ENCODE measurements around the gene DSCAML1.

Gene DSCAML1

GRCh38 chr11:117610901-117611300 lies 186.1 kb downstream of the DSCAML1 start:
- DNase-seq (ENCODE audit: low spot score): no peak

DNA sequence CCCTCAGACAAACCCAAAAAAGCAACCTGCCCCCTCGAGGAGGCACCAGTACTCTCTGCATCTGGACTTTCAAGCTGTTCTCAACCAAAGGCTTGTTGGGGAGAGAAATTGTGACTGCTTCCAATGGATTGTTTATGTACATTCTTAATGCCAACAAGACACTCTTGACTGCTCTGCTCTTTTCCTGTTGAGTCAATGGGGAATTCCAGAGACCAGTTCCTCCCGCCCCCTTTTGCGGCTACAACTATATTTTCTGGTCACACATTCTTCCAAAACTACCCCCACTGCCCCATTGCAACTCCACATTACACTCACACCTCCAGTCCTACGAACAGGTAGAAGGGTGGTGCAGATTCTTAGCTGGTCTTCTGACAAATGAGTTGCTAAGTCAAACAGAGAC lies 187.0 kb downstream of the DSCAML1 start:
- no peak for DNase-seq (ENCODE audit: low spot score)

DNA sequence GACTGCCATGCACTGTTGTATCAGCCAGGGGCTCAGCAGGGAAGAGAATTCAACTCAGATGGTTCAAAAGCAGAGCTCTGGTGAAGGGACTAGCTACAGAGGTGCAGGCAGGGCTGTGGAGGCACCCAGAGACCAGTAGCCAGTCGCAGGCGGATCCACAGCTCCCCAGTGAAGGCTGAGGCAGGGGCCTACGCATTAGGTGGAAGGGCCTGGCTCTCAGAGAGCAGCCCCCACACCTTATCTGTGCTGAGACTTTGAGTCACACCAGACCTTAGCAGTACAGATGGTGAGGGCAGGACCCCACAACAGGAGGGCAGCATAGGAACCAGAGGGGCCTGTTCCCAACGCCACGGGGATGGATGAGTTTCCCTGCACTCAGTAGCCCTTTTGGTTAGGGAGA lies 189.6 kb downstream of the DSCAML1 start:
- no peak for DNase-seq (ENCODE audit: low spot score)

DNA sequence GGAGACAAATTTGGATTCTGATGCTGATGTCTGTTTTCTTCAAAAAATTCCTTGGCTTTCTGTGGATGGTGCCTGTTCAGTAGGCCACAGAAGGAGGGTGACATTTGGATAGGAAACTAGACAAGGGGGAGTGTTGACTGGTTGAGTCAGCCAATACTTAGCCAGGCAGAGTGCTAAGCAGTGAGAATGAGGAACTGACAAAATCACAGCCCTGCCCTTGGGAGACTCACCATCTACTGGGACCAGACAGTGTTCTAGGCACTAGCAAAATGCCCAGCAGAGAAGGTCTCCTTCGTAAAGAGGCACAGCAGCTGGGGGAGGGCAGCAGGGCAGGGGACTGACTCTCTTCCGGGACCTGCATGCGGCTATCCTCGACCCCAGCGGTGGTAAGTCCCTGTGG lies 190.2 kb downstream of the DSCAML1 start:
- no peak for DNase-seq (ENCODE audit: low spot score)

DNA sequence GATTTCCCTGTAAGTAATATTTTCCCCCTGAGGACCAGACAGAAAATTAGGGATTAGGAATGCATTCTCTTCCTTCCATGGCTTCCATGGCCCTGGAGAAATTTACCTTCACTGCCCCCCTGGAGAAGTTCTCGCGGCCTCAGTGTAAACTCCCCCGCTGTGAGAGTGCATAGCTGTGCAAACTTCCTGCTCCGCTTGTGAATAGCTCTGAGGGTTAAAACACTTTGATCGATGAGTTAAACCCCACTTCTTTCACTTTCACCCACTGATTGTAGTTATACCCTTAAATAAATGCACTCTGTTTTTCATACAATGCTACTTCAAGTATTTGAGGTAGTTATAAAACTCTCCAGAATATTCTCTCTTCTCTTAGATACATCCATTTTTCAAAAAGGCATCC lies 190.8 kb downstream of the DSCAML1 start:
- no peak for DNase-seq (ENCODE audit: low spot score)

- DNase-seq (ENCODE audit: low spot score): no peak
These were observed 191.7 kb downstream of the DSCAML1 start for GRCh38 chr11:117605331-117605730.

DNA sequence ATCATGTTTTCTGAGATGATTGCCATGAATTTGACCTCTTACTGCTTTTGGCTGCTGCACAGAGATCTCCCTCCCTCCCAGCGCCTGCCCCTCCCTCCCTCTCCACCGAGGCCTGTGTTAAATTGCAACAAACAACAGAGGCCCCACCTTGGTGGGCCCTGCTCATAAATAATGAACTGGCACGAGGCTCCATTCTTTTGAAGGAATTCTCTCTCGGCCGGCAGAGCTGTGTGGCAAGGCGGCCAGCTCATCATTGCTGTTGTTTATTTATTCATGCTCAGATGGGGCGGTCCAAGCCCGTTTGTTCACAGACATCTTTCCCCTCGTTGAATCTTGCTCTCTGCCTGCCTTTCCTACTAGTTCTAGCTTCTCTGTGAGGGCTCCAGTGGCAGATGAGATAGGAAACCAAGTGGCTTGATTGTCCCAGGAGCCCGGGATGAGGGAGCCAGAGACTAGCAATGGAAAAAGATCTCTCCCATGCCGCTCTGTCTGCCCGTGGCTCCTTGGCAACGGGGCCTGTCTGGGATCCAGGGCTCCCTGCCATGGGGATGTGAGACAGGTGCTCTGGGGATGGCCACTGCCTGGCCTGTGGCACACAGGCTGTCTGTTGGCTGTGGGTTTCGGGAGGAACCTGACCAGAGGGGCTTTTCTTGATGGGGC lies 192.6 kb downstream of the DSCAML1 start:
- DNase-seq (ENCODE audit: low spot score): no peak

- DNase-seq (ENCODE audit: low spot score): no peak
These were observed 193.1 kb downstream of the DSCAML1 start for GRCh38 chr11:117603932-117604331.

- DNase-seq (ENCODE audit: low spot score): no peak
These were observed 195.9 kb downstream of the DSCAML1 start for GRCh38 chr11:117601006-117601708.

DNA sequence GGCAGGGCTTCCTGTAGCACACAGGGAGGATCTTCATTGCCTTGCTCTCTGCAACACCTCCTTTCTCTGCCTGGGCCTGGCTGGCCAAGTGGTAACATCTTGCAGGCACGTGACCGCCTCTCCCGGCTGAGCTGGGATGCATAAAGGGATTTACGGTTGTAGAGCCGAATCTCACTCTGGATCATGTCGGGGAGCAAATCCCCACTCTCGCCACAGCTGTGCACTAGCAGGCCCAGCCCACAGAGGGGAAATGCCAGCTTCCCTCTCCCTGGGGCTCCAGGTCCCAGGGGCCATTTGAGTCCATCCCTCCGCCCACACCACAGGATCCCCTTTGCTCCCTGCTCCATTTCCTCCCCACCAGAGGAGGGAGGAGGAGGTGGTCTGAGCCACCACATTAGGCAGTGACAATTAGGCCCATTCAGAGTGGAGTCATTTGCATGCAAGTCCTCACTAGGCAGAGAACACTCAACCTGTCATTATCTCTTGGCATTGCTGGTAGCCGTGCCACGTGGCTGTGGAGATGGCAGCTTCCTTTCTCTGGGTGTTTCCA lies 196.7 kb downstream of the DSCAML1 start:
- no peak for DNase-seq (ENCODE audit: low spot score)

GRCh38 chr11:117597071-117597470 lies 199.9 kb downstream of the DSCAML1 start:
- DNase-seq (ENCODE audit: low spot score): peak; percentile 37

GRCh38 chr11:117595440-117595839 lies 201.6 kb downstream of the DSCAML1 start:
- no peak for DNase-seq (ENCODE audit: low spot score)

- no peak for DNase-seq (ENCODE audit: low spot score)
These were observed 202.3 kb downstream of the DSCAML1 start for GRCh38 chr11:117594721-117595120.

DNA sequence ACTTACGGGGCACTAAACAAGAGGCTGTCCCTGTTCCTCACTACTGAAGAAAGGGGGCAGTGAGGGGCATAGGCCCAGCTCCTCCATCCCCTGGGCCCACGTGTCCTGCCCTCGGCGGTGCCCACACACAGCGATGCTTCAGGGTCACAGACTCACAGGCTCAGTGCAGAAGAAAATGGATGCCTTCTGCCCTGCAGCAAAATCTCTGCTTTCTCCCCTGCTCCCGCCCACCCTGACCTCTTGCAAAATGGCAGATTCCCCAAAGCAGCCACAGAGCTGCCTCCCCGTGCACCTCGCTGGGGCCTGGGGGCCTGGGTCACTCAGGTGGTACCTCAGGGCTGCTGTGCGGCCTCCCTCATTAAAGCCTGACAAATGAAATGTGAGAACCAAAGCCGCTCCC lies 204.0 kb downstream of the DSCAML1 start:
- DNase-seq (ENCODE audit: low spot score): no peak

DNA sequence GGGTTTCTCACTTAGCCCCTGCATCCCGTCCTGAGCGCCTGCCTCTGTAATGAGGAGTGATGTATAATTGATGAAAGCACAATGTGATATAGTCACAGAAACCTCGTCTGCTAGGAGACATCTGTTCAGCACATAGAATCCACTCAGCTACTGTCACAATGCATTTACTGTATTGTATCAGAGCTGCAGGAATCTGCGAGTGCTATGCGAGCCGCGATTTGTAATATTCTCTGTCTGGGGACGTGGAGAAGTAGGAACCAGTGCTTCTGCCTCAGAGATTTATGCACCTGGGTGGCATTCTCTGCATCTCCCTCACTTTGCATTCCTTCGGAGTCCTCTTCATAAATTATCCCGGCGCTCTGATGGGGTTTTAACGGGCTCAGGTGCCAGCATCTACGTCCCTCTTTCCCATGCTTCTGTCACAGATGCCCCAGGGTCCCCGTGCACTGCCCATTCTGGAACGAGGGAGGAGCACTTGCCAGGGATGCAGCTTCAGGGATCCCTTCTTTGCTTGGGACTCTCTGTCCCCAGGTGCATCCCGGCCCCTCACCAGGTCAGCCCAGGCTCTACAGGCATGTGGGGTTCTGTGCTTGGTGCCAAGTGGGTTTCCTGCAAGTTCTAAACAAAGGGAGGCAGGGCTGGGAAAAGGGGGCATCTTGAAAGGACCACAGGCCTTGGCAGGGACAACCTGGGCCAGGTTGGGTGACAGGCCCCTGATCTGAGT lies 205.5 kb downstream of the DSCAML1 start:
- DNase-seq (ENCODE audit: low spot score): no peak

GRCh38 chr11:117589063-117589462 lies 208.0 kb downstream of the DSCAML1 start:
- no peak for DNase-seq (ENCODE audit: low spot score)

- DNase-seq (ENCODE audit: low spot score): no peak
These were observed 208.7 kb downstream of the DSCAML1 start for GRCh38 chr11:117588166-117588810.

- no peak for DNase-seq (ENCODE audit: low spot score)
These were observed 209.6 kb downstream of the DSCAML1 start for GRCh38 chr11:117587416-117587815.

DNA sequence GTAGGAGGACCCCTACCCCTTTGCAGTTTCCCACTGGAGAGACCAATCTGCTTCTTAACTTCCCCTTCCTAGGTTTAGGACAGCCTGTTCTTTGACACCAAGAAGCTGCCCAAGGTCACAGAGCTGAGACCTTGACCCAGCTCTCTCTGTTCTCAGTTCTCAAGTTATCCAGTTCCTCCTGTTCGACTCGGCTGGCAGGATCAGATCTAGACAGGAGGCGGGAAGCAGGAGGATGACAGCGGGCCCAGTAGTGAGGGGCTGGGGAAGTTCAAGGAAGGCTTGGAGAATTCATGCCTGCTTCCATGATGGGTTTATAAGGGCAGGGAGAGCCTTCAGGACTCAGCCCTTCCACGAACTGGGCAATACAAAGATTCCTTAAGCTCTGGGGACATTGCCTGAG lies 210.6 kb downstream of the DSCAML1 start:
- no peak for DNase-seq (ENCODE audit: low spot score)

- no peak for DNase-seq (ENCODE audit: low spot score)
These were observed 211.4 kb downstream of the DSCAML1 start for GRCh38 chr11:117585631-117586030.

DNA sequence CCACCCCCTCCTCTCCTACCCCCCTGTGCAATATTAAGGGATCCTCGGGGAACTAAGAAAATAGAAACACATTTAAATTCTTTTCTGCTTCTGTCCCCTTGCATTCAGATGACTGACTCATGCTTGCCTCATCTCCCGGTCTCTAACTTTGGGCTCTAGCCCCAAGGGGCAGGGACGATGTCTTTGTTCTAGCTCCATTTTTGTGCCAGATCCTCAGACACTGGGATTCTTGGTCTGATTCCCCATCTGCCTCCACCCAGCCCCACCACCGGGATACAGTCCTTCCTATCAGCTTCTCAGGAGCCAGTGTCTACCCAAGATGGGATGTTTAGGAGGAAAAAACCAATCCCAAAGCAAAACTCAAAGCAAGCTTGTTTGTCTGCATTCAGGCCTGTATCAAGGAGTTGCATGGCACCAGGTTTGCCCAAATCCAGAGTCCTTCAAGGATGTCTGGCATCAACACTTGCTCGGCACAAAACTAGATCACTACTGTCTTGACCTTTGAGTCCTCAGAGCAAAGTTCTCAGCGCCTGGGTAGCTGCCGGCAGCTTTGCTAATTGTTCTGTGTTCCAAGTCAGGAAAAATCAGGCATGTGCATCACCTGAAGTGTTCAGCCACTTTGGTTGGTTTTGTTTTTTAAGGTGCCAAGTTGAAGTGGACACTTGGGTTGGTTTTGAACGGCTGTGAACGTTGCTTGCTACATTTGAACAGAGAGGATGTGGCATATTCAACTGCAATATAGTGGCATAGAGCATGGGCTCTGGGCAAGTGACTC lies 212.8 kb downstream of the DSCAML1 start:
- no peak for DNase-seq (ENCODE audit: low spot score)

Data from LoVo (cell line).